Prostate gland (tissue), 2 donors: ENCODE data around the gene SRD5A1. TPM values are rescaled to one million over a fixed set of nuclear protein-coding genes. Genes with fewer than 3 reads are reported as not detected.
"Not testable (repeated sequence)": the region's sequence is repeated elsewhere in the genome, so short reads cannot be mapped to it uniquely, and the experiment has no call there.

ENCODE experiments used
- DNase-seq: peaks from one replicate; pipeline ENCODE4 v3.0.0-alpha.2; 2019; ENCODE audit warnings: low spot score
- H3K27ac ChIP-seq, 2 donors: fragments of 200-600 bp; sonication (generic); 2 replicates each; pipeline ENCODE4 v1.5.1; 2017 to 2019
- H3K27me3 ChIP-seq: fragments of 200-600 bp; sonication (generic); replicated peaks from 2 replicates; pipeline ENCODE4 v1.5.1; 2019; ENCODE audit not compliant: insufficient read depth
- H3K36me3 ChIP-seq, 2 donors: fragments of 200-600 bp; sonication (generic); 1 replicate in 1 of 2; 2 replicates in 1 of 2; pipeline versions ENCODE4 v1.5.1 to v1.8.1; 2017 to 2019
- H3K4me1 ChIP-seq: fragments of 200-600 bp; sonication (generic); replicated peaks from 2 replicates; pipeline ENCODE4 v1.5.1; 2019
- H3K4me3 ChIP-seq, 2 donors: fragments of 200-600 bp; sonication (generic); 2 replicates each; pipeline ENCODE4 v1.5.1; 2017 to 2019
- H3K9me3 ChIP-seq: fragments of 200-600 bp; sonication (generic); 2 replicates; pipeline ENCODE4 v1.5.1; 2017
- POLR2A ChIP-seq: fragments of 450-650 bp; IDR thresholded peaks from one replicate; pipeline ENCODE4 v1.6.1; 2016; ENCODE audit warnings: antibody characterized with exemption, mild to moderate bottlenecking
- POLR2AphosphoS5 ChIP-seq: sonication (generic); formaldehyde crosslinking; IDR thresholded peaks from one replicate; pipeline ENCODE4 v1.6.1; 2017; ENCODE audit warnings: antibody characterized with exemption
- WGBS: methylation state at CpG from one replicate; pipeline ENCODE4 v1.1.5; 2018; 5-methylcytosine and 5-hydroxymethylcytosine counted together
- intact Hi-C: fragments of 100-400 bp; cut with DNase I; formaldehyde crosslinking; loops from one replicate; pipeline ENCODE4 v1.14.2; 2022
- total RNA-seq, 2 donors: library from RNA; depleted of rRNA; stranded (reverse); fragments of >200 nt; gene quantifications; one replicate each; pipeline ENCODE4 v1.1.0, GENCODE V29; 2016
- TF ChIP-seq, protein P1 (sequence below), 4 experiments: fragments of 200-600 bp in 2 of 4; fragments of 450-650 bp in 2 of 4; sonication (generic) in 2 of 4; IDR thresholded peaks; 1 replicate in 3 of 4; 2 replicates in 1 of 4; pipeline ENCODE4 v1.5.1; 2016 to 2019; ENCODE audit warnings: antibody characterized with exemption in 4 of 4, mild to moderate bottlenecking in 2 of 4, moderate library complexity in 2 of 4

Gene SRD5A1
- total RNA-seq, 2 donors from 2014 or later, result 9.4 to 29.3 TPM

DNA sequence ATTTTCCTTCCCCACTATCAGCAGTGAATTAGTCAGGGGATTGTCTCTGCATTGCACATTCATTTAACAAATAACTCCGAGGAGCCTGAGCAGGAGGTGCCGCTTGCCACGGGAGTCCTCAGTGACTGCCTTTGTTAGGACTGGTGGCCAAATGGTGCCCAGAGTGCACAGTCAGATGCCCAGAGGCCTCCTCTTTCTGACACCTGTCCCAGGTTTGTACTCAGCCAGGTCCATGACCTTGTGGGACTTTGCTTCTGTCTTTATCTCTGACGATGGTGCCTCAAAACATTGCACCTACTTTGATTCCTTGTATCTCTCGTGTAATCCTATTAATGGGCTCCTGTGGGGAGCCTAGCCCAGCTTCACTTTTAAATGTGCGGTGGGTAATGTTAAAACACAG, 4.3 kb downstream of the SRD5A1 start:
- intact Hi-C loops, result no loop called here

DNA sequence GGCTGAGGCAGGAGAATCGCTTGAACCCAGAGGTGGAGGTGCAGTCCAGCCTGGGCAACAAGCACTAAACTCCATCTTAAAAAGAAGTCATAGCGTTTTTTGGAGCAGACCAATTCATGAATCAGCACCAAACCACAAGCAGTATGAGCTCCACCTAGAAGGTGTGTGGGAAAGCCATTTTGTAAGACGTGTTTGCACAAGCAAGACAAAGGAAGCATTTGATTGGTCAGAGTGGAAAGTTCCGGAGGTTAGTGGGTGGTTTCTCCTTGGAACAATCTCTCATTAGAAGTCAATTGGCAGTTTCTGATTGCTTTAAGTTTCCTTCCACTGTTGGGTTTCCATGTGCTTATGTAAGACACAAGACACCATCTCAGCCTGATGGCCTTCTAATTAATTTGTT, 5.0 kb downstream of the SRD5A1 start:
- no peaks in the 10 kb centered on the region for H3K36me3 ChIP-seq
- H3K9me3 ChIP-seq, result no peaks in the 10 kb centered on the region
- 71% methylated on average over 4 of the region's 4 CpGs for WGBS
- no peaks in the 10 kb centered on the region for H3K27me3 ChIP-seq
- no peak overlapping the region for H3K4me3 ChIP-seq
- no peak for DNase-seq
- no peak for TF ChIP-seq POLR2AphosphoS5
- TF ChIP-seq, protein P1, sequence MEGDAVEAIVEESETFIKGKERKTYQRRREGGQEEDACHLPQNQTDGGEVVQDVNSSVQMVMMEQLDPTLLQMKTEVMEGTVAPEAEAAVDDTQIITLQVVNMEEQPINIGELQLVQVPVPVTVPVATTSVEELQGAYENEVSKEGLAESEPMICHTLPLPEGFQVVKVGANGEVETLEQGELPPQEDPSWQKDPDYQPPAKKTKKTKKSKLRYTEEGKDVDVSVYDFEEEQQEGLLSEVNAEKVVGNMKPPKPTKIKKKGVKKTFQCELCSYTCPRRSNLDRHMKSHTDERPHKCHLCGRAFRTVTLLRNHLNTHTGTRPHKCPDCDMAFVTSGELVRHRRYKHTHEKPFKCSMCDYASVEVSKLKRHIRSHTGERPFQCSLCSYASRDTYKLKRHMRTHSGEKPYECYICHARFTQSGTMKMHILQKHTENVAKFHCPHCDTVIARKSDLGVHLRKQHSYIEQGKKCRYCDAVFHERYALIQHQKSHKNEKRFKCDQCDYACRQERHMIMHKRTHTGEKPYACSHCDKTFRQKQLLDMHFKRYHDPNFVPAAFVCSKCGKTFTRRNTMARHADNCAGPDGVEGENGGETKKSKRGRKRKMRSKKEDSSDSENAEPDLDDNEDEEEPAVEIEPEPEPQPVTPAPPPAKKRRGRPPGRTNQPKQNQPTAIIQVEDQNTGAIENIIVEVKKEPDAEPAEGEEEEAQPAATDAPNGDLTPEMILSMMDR (IDR thresholded peaks at IDR 0.05), result no peak
- TF ChIP-seq POLR2A, result no peak
- H3K27ac ChIP-seq, result no peak overlapping the region
- no peaks in the 10 kb centered on the region for H3K4me1 ChIP-seq
- intact Hi-C loops, result no loop called here

More for the DNA sequence above, 4.3 kb downstream of the SRD5A1 start:
- Histone ChIP-seq H3K9me3 (no peaks in the 10 kb centered on the region), H3K4me1 (no peaks in the 10 kb centered on the region), H3K36me3 (no peaks in the 10 kb centered on the region), H3K27me3 (no peaks in the 10 kb centered on the region), H3K4me3 (no peak overlapping the region), H3K27ac (no peak overlapping the region)
- 82% methylated on average over 6 of the region's 6 CpGs for WGBS
- no peak for DNase-seq
- TF ChIP-seq POLR2A, result no peak
- TF ChIP-seq, protein P1 (IDR thresholded peaks at IDR 0.05), result no peak
- no peak for TF ChIP-seq POLR2AphosphoS5

DNA sequence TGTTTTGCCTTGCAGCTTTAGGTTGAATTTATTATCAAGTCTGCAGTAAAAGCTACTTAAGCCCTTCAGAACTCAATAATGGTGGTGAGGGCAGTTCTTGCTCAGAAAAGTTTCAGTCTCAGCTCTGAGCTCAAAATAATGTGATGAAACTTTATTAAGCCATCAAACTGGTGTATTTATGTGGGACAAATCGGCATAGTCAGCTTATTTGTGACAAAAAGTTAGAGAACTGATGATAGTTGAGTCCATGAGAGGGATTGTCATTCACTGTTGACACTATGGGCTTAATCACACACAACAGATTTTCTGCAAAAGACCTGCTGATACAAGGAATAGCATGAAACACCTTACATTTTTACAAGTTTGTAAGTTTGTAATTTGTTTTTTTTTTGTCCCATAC, 9.4 kb downstream of the SRD5A1 start:
- H3K36me3 ChIP-seq, result no peaks in the 10 kb centered on the region
- H3K4me3 ChIP-seq, result no peak overlapping the region
- no peak for DNase-seq
- TF ChIP-seq, protein P1 (IDR thresholded peaks at IDR 0.05), result no peak
- no peak for TF ChIP-seq POLR2AphosphoS5
- no peak for TF ChIP-seq POLR2A
- H3K27me3 ChIP-seq, result no peaks in the 10 kb centered on the region
- H3K4me1 ChIP-seq, result no peaks in the 10 kb centered on the region
- intact Hi-C loops, result no loop called here
- WGBS, result 86% methylated on average over 1 of the region's 1 CpG
- no peaks in the 10 kb centered on the region for H3K9me3 ChIP-seq
- H3K27ac ChIP-seq, result no peak overlapping the region

DNA sequence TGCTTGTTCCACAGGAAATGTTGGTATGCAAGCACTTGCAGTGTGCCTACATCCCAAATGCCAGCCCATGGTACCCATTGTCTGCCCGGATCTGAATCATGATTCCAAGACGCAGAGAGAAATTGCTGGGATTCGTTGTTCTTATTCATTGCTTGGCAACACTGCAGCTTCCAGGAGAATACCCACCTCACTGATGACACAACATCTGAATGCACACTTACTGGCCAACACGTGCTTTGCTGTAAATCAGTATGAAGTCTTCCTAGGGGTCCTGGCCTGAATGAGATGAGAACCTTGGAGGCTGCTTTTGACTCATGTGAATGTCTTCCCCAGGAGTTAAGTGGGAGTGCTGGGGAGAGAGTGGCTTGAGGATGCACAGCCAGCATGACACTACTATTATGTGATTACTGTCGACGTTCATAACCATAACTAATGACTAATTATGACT, 11.6 kb downstream of the SRD5A1 start:
- WGBS, result 94% methylated on average over 6 of the region's 6 CpGs

DNA sequence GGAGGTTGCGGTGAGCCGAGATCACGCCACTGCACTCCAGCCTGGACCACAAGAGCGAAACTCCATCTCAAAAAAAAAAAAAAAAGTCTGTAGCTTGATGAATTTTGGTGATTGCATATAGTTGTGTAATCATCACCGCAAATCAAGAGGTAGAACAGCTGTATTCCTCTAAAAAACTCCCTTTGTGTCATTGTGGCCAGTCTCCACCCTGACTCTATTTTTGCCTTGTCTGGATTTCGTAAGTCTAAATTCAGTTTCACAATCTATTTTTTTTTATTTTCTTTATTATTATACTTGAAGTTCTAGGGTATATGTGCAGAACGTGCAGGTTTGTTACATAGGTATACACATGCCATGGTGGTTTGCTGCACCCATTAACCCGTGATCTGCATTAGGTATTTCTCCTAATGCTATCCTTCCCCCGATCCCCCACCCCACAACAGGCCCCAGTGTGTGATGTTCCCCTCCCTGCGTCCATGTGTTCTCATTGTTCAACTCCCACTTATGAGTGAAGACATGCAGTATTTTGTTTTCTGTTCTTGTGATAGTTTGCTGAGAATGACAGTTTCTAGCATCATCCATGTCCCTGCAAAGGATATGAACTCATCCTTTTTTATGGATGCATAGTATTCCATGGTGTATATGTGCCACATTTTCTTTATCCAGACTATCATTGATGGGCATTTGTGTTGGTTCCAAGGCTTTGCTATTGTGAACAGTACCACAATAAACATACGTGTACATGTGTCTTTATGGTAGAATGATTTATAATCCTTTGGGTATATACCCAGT, 12.5 kb downstream of the SRD5A1 start:
- H3K9me3 ChIP-seq, H3K27ac ChIP-seq, intact Hi-C loops, H3K4me3 ChIP-seq, H3K27me3 ChIP-seq, H3K4me1 ChIP-seq, H3K36me3 ChIP-seq, DNase-seq: not testable (repeated sequence)
- 91% methylated on average over 11 of the region's 11 CpGs for WGBS

More for the DNA sequence above, 11.6 kb downstream of the SRD5A1 start:
- TF ChIP-seq POLR2AphosphoS5, result no peak
- TF ChIP-seq, protein P1 (IDR thresholded peaks at IDR 0.05), result no peak
- TF ChIP-seq POLR2A, result no peak
- no peaks in the 10 kb centered on the region for H3K36me3 ChIP-seq
- H3K27ac ChIP-seq, result no peak overlapping the region
- no peaks in the 10 kb centered on the region for H3K4me1 ChIP-seq
- no peak for DNase-seq
- no peaks in the 10 kb centered on the region for H3K27me3 ChIP-seq
- no peak overlapping the region for H3K4me3 ChIP-seq
- H3K9me3 ChIP-seq, result no peaks in the 10 kb centered on the region
- intact Hi-C loops, result no loop called here
